Activated T-helper 17 cell treated with anti-CD3 and anti-CD28 coated beads, Interleukin-2, amount 50 U/mL, for 72 hours (primary cell): Measurements from ENCODE around the gene OCA2. TPM values are rescaled to one million over a fixed set of nuclear protein-coding genes. Genes with fewer than 3 reads are reported as not detected.

ENCODE experiments used
- ATAC-seq: fragments of 150-1000 bp; cut with Tn5 transposase; replicated peaks from 2 replicates; pipeline ENCODE4 v1.10.0; 2021; ENCODE audit warnings: mild to moderate bottlenecking, moderate library complexity
- H3K27ac Mint-ChIP-seq: one replicate; pipeline ENCODE4 v1.8.0; 2022; ENCODE audit warnings: mixed read lengths
- H3K27me3 Mint-ChIP-seq: one replicate; pipeline ENCODE4 v1.8.0; 2022; ENCODE audit warnings: mixed read lengths
- H3K36me3 Mint-ChIP-seq: one replicate; pipeline ENCODE4 v1.8.0; 2022; ENCODE audit warnings: low read depth, mild to moderate bottlenecking, mixed read lengths
- H3K4me1 Mint-ChIP-seq: one replicate; pipeline ENCODE4 v1.8.0; 2022; ENCODE audit warnings: mixed read lengths
- H3K4me3 Mint-ChIP-seq: one replicate; pipeline ENCODE4 v1.8.0; 2022; ENCODE audit warnings: mild to moderate bottlenecking, mixed read lengths
- H3K9me3 Mint-ChIP-seq: one replicate; pipeline ENCODE4 v1.8.0; 2022; ENCODE audit warnings: mixed read lengths
- total RNA-seq, 2 donors: library from RNA; stranded (reverse); gene quantifications; one replicate each; pipeline ENCODE4 v1.2.3, GENCODE V29; 2022

Gene OCA2
- total RNA-seq, 2 donors from 2014 or later: not detected

GRCh38 chr15:27790270-27790669 lies 308.8 kb downstream of the OCA2 start:
- Mint-ChIP-seq H3K27me3 (no peaks in the 10 kb centered on the region), H3K27ac (no peak overlapping the region), H3K4me3 (no peak overlapping the region), H3K9me3 (peaks cover 3% of the 10 kb centered on the region), H3K36me3 (no peaks in the 10 kb centered on the region), H3K4me1 (no peaks in the 10 kb centered on the region)
- no peak for ATAC-seq

GRCh38 chr15:27787931-27788330 lies 311.2 kb downstream of the OCA2 start:
- Mint-ChIP-seq H3K9me3 (peaks cover 3% of the 10 kb centered on the region), H3K27me3 (no peaks in the 10 kb centered on the region), H3K36me3 (no peaks in the 10 kb centered on the region), H3K27ac (no peak overlapping the region), H3K4me3 (no peak overlapping the region), H3K4me1 (no peaks in the 10 kb centered on the region)
- no peak for ATAC-seq

GRCh38 chr15:27784107-27784506 lies 315.0 kb downstream of the OCA2 start:
- Mint-ChIP-seq H3K27me3 (peaks cover 5% of the 10 kb centered on the region), H3K4me1 (no peaks in the 10 kb centered on the region), H3K27ac (no peak overlapping the region), H3K4me3 (no peak overlapping the region), H3K36me3 (no peaks in the 10 kb centered on the region), H3K9me3 (no peaks in the 10 kb centered on the region)
- ATAC-seq: no peak

- Mint-ChIP-seq H3K4me3 (no peak overlapping the region), H3K27me3 (peaks cover 5% of the 10 kb centered on the region), H3K36me3 (no peaks in the 10 kb centered on the region), H3K27ac (no peak overlapping the region), H3K4me1 (no peaks in the 10 kb centered on the region), H3K9me3 (no peaks in the 10 kb centered on the region)
- no peak for ATAC-seq
These were observed 315.4 kb downstream of the OCA2 start for GRCh38 chr15:27783678-27784077.

GRCh38 chr15:27782125-27782524 lies 317.0 kb downstream of the OCA2 start:
- H3K27ac Mint-ChIP-seq: no peak overlapping the region
- H3K4me1 Mint-ChIP-seq: no peaks in the 10 kb centered on the region
- no peaks in the 10 kb centered on the region for H3K36me3 Mint-ChIP-seq
- no peak for ATAC-seq
- peaks cover 5% of the 10 kb centered on the region for H3K27me3 Mint-ChIP-seq
- no peaks in the 10 kb centered on the region for H3K9me3 Mint-ChIP-seq
- no peak overlapping the region for H3K4me3 Mint-ChIP-seq

- Mint-ChIP-seq H3K4me1 (no peaks in the 10 kb centered on the region), H3K27me3 (peaks cover 5% of the 10 kb centered on the region), H3K27ac (no peak overlapping the region), H3K36me3 (no peaks in the 10 kb centered on the region), H3K4me3 (no peak overlapping the region), H3K9me3 (peaks cover 8% of the 10 kb centered on the region)
- ATAC-seq: no peak
These were observed 322.6 kb downstream of the OCA2 start for GRCh38 chr15:27776501-27776900.

- no peak for ATAC-seq
- Mint-ChIP-seq H3K27me3 (no peaks in the 10 kb centered on the region), H3K9me3 (peaks cover 8% of the 10 kb centered on the region), H3K4me1 (no peaks in the 10 kb centered on the region), H3K27ac (no peak overlapping the region), H3K4me3 (no peak overlapping the region), H3K36me3 (no peaks in the 10 kb centered on the region)
These were observed 324.5 kb downstream of the OCA2 start for GRCh38 chr15:27774638-27775037.

- Mint-ChIP-seq H3K36me3 (no peaks in the 10 kb centered on the region), H3K9me3 (peaks cover 8% of the 10 kb centered on the region)
- ATAC-seq: no peak
These were observed 324.9 kb downstream of the OCA2 start for GRCh38 chr15:27774191-27774590.

GRCh38 chr15:27771892-27772291 lies 327.2 kb downstream of the OCA2 start:
- H3K4me1 Mint-ChIP-seq: no peaks in the 10 kb centered on the region
- H3K36me3 Mint-ChIP-seq: no peaks in the 10 kb centered on the region
- no peak for ATAC-seq
- H3K27me3 Mint-ChIP-seq: no peaks in the 10 kb centered on the region
- H3K9me3 Mint-ChIP-seq: peaks cover 8% of the 10 kb centered on the region
- no peak overlapping the region for H3K4me3 Mint-ChIP-seq
- H3K27ac Mint-ChIP-seq: no peak overlapping the region

More at GRCh38 chr15:27774191-27774590, 324.9 kb downstream of the OCA2 start:
- H3K4me3 Mint-ChIP-seq: no peak overlapping the region
- H3K27me3 Mint-ChIP-seq: no peaks in the 10 kb centered on the region
- H3K4me1 Mint-ChIP-seq: no peaks in the 10 kb centered on the region
- no peak overlapping the region for H3K27ac Mint-ChIP-seq

GRCh38 chr15:27770769-27771554 lies 328.2 kb downstream of the OCA2 start:
- Mint-ChIP-seq H3K4me1 (no peaks in the 10 kb centered on the region), H3K27ac (no peak overlapping the region), H3K4me3 (no peak overlapping the region), H3K27me3 (no peaks in the 10 kb centered on the region), H3K36me3 (no peaks in the 10 kb centered on the region), H3K9me3 (peaks cover 4% of the 10 kb centered on the region)
- no peak for ATAC-seq

GRCh38 chr15:27770086-27770607 lies 329.0 kb downstream of the OCA2 start:
- Mint-ChIP-seq H3K4me1 (no peaks in the 10 kb centered on the region), H3K27me3 (no peaks in the 10 kb centered on the region), H3K9me3 (peaks cover 4% of the 10 kb centered on the region), H3K36me3 (no peaks in the 10 kb centered on the region), H3K4me3 (no peak overlapping the region), H3K27ac (no peak overlapping the region)
- no peak for ATAC-seq

GRCh38 chr15:27769652-27770051 lies 329.5 kb downstream of the OCA2 start:
- H3K27me3 Mint-ChIP-seq: no peaks in the 10 kb centered on the region
- no peaks in the 10 kb centered on the region for H3K36me3 Mint-ChIP-seq
- H3K4me3 Mint-ChIP-seq: no peak overlapping the region
- H3K4me1 Mint-ChIP-seq: no peaks in the 10 kb centered on the region
- no peak overlapping the region for H3K27ac Mint-ChIP-seq
- ATAC-seq: no peak
- peaks cover 4% of the 10 kb centered on the region for H3K9me3 Mint-ChIP-seq

- no peak for ATAC-seq
- H3K27me3 Mint-ChIP-seq: no peaks in the 10 kb centered on the region
- no peak overlapping the region for H3K27ac Mint-ChIP-seq
- H3K9me3 Mint-ChIP-seq: peaks cover 4% of the 10 kb centered on the region
- H3K4me3 Mint-ChIP-seq: no peak overlapping the region
- no peaks in the 10 kb centered on the region for H3K36me3 Mint-ChIP-seq
- no peaks in the 10 kb centered on the region for H3K4me1 Mint-ChIP-seq
These were observed 330.2 kb downstream of the OCA2 start for GRCh38 chr15:27768732-27769475.

- ATAC-seq: no peak
- Mint-ChIP-seq H3K4me3 (no peak overlapping the region), H3K27me3 (no peaks in the 10 kb centered on the region), H3K36me3 (no peaks in the 10 kb centered on the region), H3K4me1 (no peaks in the 10 kb centered on the region), H3K27ac (no peak overlapping the region), H3K9me3 (peaks cover 4% of the 10 kb centered on the region)
These were observed 331.0 kb downstream of the OCA2 start for GRCh38 chr15:27767918-27768640.
